Common myeloid progenitor, CD34-positive (primary cell): ENCODE measurements around the gene ELOVL2.

Source experiments
- CTCF ChIA-PET: fragments of 350-600 bp; sonication (Branson Sonifier 250); formaldehyde crosslinking; loops from one replicate; lab custom pipeline; 2021; ENCODE audit warnings: antibody characterized with exemption; lab: Charles Lee
- POLR2A ChIA-PET: fragments of 350-600 bp; sonication (Branson Sonifier 250); formaldehyde crosslinking; loops from one replicate; lab custom pipeline; 2021; ENCODE audit warnings: antibody characterized with exemption; lab: Charles Lee
- DNase-seq, 3 donors: peaks; one replicate each; pipeline versions ENCODE4 v3.0.0 to v3.0.0-alpha.2; 2013
- H3K27ac ChIP-seq, 2 experiments: 1 replicate in 1 of 2; 2 replicates in 1 of 2; pipeline ENCODE4 v1.7.0; 2013; ENCODE audit warnings: inconsistent platforms in 2 of 2, low read length in 2 of 2, mild to moderate bottlenecking in 2 of 2, low read depth in 1 of 2, moderate library complexity in 1 of 2; ENCODE audit not compliant: severe bottlenecking in 2 of 2, insufficient read depth in 1 of 2, poor library complexity in 1 of 2
- H3K27me3 ChIP-seq, 5 experiments: replicated peaks in 2 of 5; 1 replicate in 3 of 5; 2 replicates in 2 of 5; pipeline versions ENCODE4 v1.6.1 to v1.7.0; 2013; ENCODE audit warnings: low read length in 4 of 5, mild to moderate bottlenecking in 2 of 5, moderate library complexity in 2 of 5, inconsistent platforms in 1 of 5; ENCODE audit not compliant: insufficient read depth in 5 of 5, control insufficient read depth in 4 of 5
- H3K36me3 ChIP-seq, 4 experiments: 1 replicate in 2 of 4; 2 replicates in 2 of 4; pipeline versions ENCODE4 v1.6.1 to v1.7.0; 2013; ENCODE audit warnings: low read length in 3 of 4, control low read depth in 1 of 4, mild to moderate bottlenecking in 1 of 4; ENCODE audit not compliant: control insufficient read depth in 4 of 4, insufficient read depth in 4 of 4
- H3K4me1 ChIP-seq, 4 experiments: 1 replicate in 3 of 4; 2 replicates in 1 of 4; pipeline versions ENCODE4 v1.6.1 to v1.7.1; 2013; ENCODE audit warnings: low read length in 3 of 4, mild to moderate bottlenecking in 3 of 4, control low read depth in 1 of 4, inconsistent platforms in 1 of 4, moderate library complexity in 1 of 4; ENCODE audit not compliant: control insufficient read depth in 4 of 4, insufficient read depth in 4 of 4; ENCODE audit errors: control extremely low read depth in 1 of 4
- H3K4me3 ChIP-seq, 7 experiments: 1 replicate in 4 of 7; 2 replicates in 3 of 7; pipeline versions ENCODE4 v1.5.1 to v1.7.0; 2013; ENCODE audit warnings: mild to moderate bottlenecking in 7 of 7, low read length in 6 of 7, moderate library complexity in 6 of 7, inconsistent platforms in 2 of 7, low read depth in 2 of 7, control low read depth in 1 of 7; ENCODE audit not compliant: insufficient read depth in 4 of 7, control insufficient read depth in 1 of 7; ENCODE audit errors: extremely low read depth in 1 of 7
- H3K9me3 ChIP-seq, 5 experiments: 1 replicate in 4 of 5; 2 replicates in 1 of 5; pipeline versions ENCODE4 v1.6.1 to v1.7.1; 2013; ENCODE audit warnings: low read length in 4 of 5, mild to moderate bottlenecking in 2 of 5, inconsistent platforms in 1 of 5, low read depth in 1 of 5, moderate library complexity in 1 of 5; ENCODE audit not compliant: control insufficient read depth in 4 of 5, insufficient read depth in 2 of 5; ENCODE audit errors: control extremely low read depth in 1 of 5
- WGBS: methylation state at CpG from one replicate; pipeline ENCODE4 v1.1.5; 2013; ENCODE audit not compliant: insufficient coverage; 5-methylcytosine and 5-hydroxymethylcytosine counted together

The ELOVL2 gene

GRCh38 chr6:11069760-11070159 lies 25.7 kb upstream of the ELOVL2 start:
- WGBS, result 100% methylated on average over 1 of the region's 2 CpGs
- Histone ChIP-seq H3K27me3 (no peaks in the 10 kb centered on the region), H3K36me3 (no peaks in the 10 kb centered on the region), H3K4me3 (no peak overlapping the region), H3K9me3 (no peaks in the 10 kb centered on the region), H3K27ac (no peak overlapping the region), H3K4me1 (no peaks in the 10 kb centered on the region)
- ChIA-PET CTCF (interaction anchor here (1.2 to 4.3 kb wide), 2 partner anchors 18 to 119 kb away, joined by 5 to 21 read pairs; no protein-coding TSS in a partner anchor), POLR2A (no interaction called here)
- DNase-seq, result no peak

GRCh38 chr6:11067348-11067747 lies 23.2 kb upstream of the ELOVL2 start:
- ChIA-PET CTCF (interaction anchor here (1.0 to 2.7 kb wide), 5 partner anchors 11 to 116 kb away, joined by 3 to 14 read pairs (median 4); no protein-coding TSS in a partner anchor), POLR2A (no interaction called here)
- no peaks in the 10 kb centered on the region for H3K9me3 ChIP-seq
- H3K27ac ChIP-seq, result no peak overlapping the region
- no peaks in the 10 kb centered on the region for H3K36me3 ChIP-seq
- peaks cover 0 to 1% (median 0%) of the 10 kb centered on the region in 5 experiments for H3K27me3 ChIP-seq
- DNase-seq, result no peak
- no peak overlapping the region for H3K4me3 ChIP-seq
- H3K4me1 ChIP-seq, result no peaks in the 10 kb centered on the region
- WGBS, result 78% methylated on average over 2 of the region's 2 CpGs

- CTCF ChIA-PET, result interaction anchor here (0.8 to 2.7 kb wide), 8 partner anchors 9 to 429 kb away, joined by 3 to 14 read pairs (median 4); no protein-coding TSS in a partner anchor
- no peaks in the 10 kb centered on the region for H3K9me3 ChIP-seq
- no peak overlapping the region for H3K27ac ChIP-seq
- H3K4me1 ChIP-seq, result no peaks in the 10 kb centered on the region
- DNase-seq, result no peak
- H3K36me3 ChIP-seq, result no peaks in the 10 kb centered on the region
- POLR2A ChIA-PET, result no interaction called here
- 100% methylated on average over 5 of the region's 6 CpGs for WGBS
- H3K27me3 ChIP-seq, result peaks cover 0 to 1% (median 0%) of the 10 kb centered on the region in 5 experiments
- H3K4me3 ChIP-seq, result no peak overlapping the region
These were observed 22.6 kb upstream of the ELOVL2 start for GRCh38 chr6:11066505-11067347.

GRCh38 chr6:11065436-11066202 lies 21.5 kb upstream of the ELOVL2 start:
- 100% methylated on average over 4 of the region's 6 CpGs for WGBS
- Histone ChIP-seq H3K36me3 (no peaks in the 10 kb centered on the region), H3K4me1 (no peaks in the 10 kb centered on the region), H3K9me3 (no peaks in the 10 kb centered on the region), H3K4me3 (no peak overlapping the region), H3K27ac (no peak overlapping the region), H3K27me3 (peaks cover 0 to 1% (median 0%) of the 10 kb centered on the region in 5 experiments)
- ChIA-PET CTCF (interaction anchor here (0.8 to 2.7 kb wide), 8 partner anchors 9 to 430 kb away, joined by 3 to 14 read pairs (median 4); partner anchors contain the start of gene SMIM13), POLR2A (no interaction called here)
- no peak for DNase-seq

- no peak overlapping the region for H3K27ac ChIP-seq
- ChIA-PET POLR2A (no interaction called here), CTCF (interaction anchor here (1.0 to 1.9 kb wide), 5 partner anchors 10 to 28 kb away, joined by 3 to 7 read pairs (median 4); partner anchors contain the start of gene SMIM13)
- H3K36me3 ChIP-seq, result no peaks in the 10 kb centered on the region
- no peak overlapping the region for H3K4me3 ChIP-seq
- no peaks in the 10 kb centered on the region for H3K9me3 ChIP-seq
- 79% methylated on average over 2 of the region's 3 CpGs for WGBS
- no peaks in the 10 kb centered on the region for H3K4me1 ChIP-seq
- no peak for DNase-seq
- peaks cover 0 to 1% (median 0%) of the 10 kb centered on the region in 5 experiments for H3K27me3 ChIP-seq
These were observed 20.7 kb upstream of the ELOVL2 start for GRCh38 chr6:11064836-11065235.

GRCh38 chr6:11062715-11063114 lies 18.6 kb upstream of the ELOVL2 start:
- H3K4me3 ChIP-seq, result no peak overlapping the region
- no peak for DNase-seq
- H3K9me3 ChIP-seq, result no peaks in the 10 kb centered on the region
- H3K36me3 ChIP-seq, result no peaks in the 10 kb centered on the region
- CTCF ChIA-PET, result interaction anchor here (0.7 kb wide), 1 partner anchor 28 kb away, joined by 3 read pairs; no protein-coding TSS in a partner anchor
- H3K27me3 ChIP-seq, result peaks cover 0 to 1% (median 0%) of the 10 kb centered on the region in 5 experiments
- WGBS, result no CpG with 5 or more reads among the region's 2 CpGs
- POLR2A ChIA-PET, result no interaction called here
- H3K4me1 ChIP-seq, result no peaks in the 10 kb centered on the region
- no peak overlapping the region for H3K27ac ChIP-seq
